H1 (cell line): ENCODE data around the gene APOBEC3C. TPM values are rescaled to one million over a fixed set of nuclear protein-coding genes. Genes with fewer than 3 reads are reported as not detected.
A peak's percentile ranks its signal among the peaks of the same experiment; 100 is the strongest.
"Not testable (repeated sequence)": the region's sequence is repeated elsewhere in the genome, so short reads cannot be mapped to it uniquely, and the experiment has no call there.

Experiments used
- CTCF ChIA-PET: fragments of 300-600 bp; sonication (Branson Sonifier 250); formaldehyde crosslinking; loops from one replicate; lab custom pipeline; 2021; ENCODE audit not compliant: partially characterized antibody; lab: Charles Lee
- POLR2A ChIA-PET: fragments of 300-600 bp; sonication (Branson Sonifier 250); formaldehyde crosslinking; loops from one replicate; lab custom pipeline; 2021; ENCODE audit warnings: inconsistent platforms; ENCODE audit not compliant: partially characterized antibody; lab: Charles Lee
- DNase-seq, 2 experiments: peaks; one replicate each; pipeline versions ENCODE4 v3.0.0 to v3.0.0-alpha.2; 2010 to 2022; ENCODE audit warnings: low spot score in 2 of 2, low read depth in 1 of 2, mixed read lengths in 1 of 2
- FAIRE-seq: peaks from 2 replicates; lab custom pipeline; 2011; peaks lifted over from hg19 to GRCh38; lab: Jason Lieb, UNC
- H2AFZ ChIP-seq: 2 replicates; pipeline ENCODE4 v1.8.1; 2012; ENCODE audit warnings: low read length, inconsistent platforms
- H2AK5ac ChIP-seq: 2 replicates; pipeline ENCODE4 v1.6.1; 2013; ENCODE audit warnings: low read depth, low read length
- H2BK120ac ChIP-seq: replicated peaks from 2 replicates; pipeline ENCODE3; 2013; ENCODE audit warnings: low read depth, low read length, inconsistent platforms
- H2BK12ac ChIP-seq: 2 replicates; pipeline ENCODE4 v1.6.1; 2013; ENCODE audit warnings: low read depth, low read length
- H2BK15ac ChIP-seq: 2 replicates; pipeline ENCODE4 v1.6.1; 2013; ENCODE audit warnings: low read length
- H2BK20ac ChIP-seq: 2 replicates; pipeline ENCODE4 v1.6.1; 2013; ENCODE audit warnings: low read length
- H2BK5ac ChIP-seq: 2 replicates; pipeline ENCODE4 v1.6.1; 2013; ENCODE audit warnings: low read depth, low read length
- H3K14ac ChIP-seq: 2 replicates; pipeline ENCODE4 v1.6.1; 2013; ENCODE audit warnings: inconsistent platforms; ENCODE audit not compliant: insufficient read length
- H3K18ac ChIP-seq: 2 replicates; pipeline ENCODE4 v1.6.1; 2013; ENCODE audit warnings: low read length; ENCODE audit errors: extremely low read depth
- H3K23ac ChIP-seq: 2 replicates; pipeline ENCODE4 v1.6.1; 2013; ENCODE audit warnings: inconsistent platforms; ENCODE audit not compliant: insufficient read length
- H3K23me2 ChIP-seq: 2 replicates; pipeline ENCODE4 v1.6.1; 2013; ENCODE audit warnings: low read depth, low read length
- H3K27ac ChIP-seq: 2 replicates; pipeline ENCODE4 v1.6.1; 2011; ENCODE audit warnings: low read depth, low read length, inconsistent platforms
- H3K27me3 ChIP-seq, 4 experiments: replicated peaks in 1 of 4; 1 replicate in 1 of 4; 2 replicates in 3 of 4; pipeline versions ENCODE4 v1.6.1 to v1.8.1; 2011 to 2013; ENCODE audit warnings: low read length in 3 of 4, mild to moderate bottlenecking in 3 of 4, inconsistent platforms in 2 of 4, mixed read lengths in 2 of 4, moderate library complexity in 1 of 4; ENCODE audit not compliant: control insufficient read depth in 3 of 4, insufficient read depth in 3 of 4; ENCODE audit errors: extremely low read depth in 1 of 4
- H3K36me3 ChIP-seq, 4 experiments: 2 replicates each; pipeline versions ENCODE4 v1.6.1 to v1.8.1; 2011 to 2013; ENCODE audit warnings: mild to moderate bottlenecking in 4 of 4, low read length in 3 of 4, moderate library complexity in 2 of 4, control low read depth in 1 of 4, inconsistent platforms in 1 of 4; ENCODE audit not compliant: insufficient read depth in 4 of 4, control insufficient read depth in 2 of 4
- H3K4ac ChIP-seq: replicated peaks from 2 replicates; pipeline ENCODE3; 2013; ENCODE audit warnings: low read length, low read depth, mixed read lengths, inconsistent platforms; ENCODE audit not compliant: insufficient read length
- H3K4me1 ChIP-seq, 4 experiments: replicated peaks in 1 of 4; 1 replicate in 1 of 4; 2 replicates in 3 of 4; pipeline versions ENCODE4 v1.6.1 to v1.8.1; 2011 to 2013; ENCODE audit warnings: low read length in 3 of 4, inconsistent platforms in 2 of 4, mixed read lengths in 1 of 4; ENCODE audit not compliant: insufficient read depth in 4 of 4, control insufficient read depth in 3 of 4
- H3K4me2 ChIP-seq, 2 experiments: 2 replicates each; pipeline versions ENCODE4 v1.6.1 to v1.8.1; 2011 to 2013; ENCODE audit warnings: low read depth in 2 of 2, low read length in 2 of 2, control low read depth in 1 of 2, inconsistent platforms in 1 of 2, mild to moderate bottlenecking in 1 of 2; ENCODE audit not compliant: insufficient read depth in 1 of 2
- H3K4me3 ChIP-seq, 4 experiments: fragments of 200-600, 300-600 bp in 1 of 4; sonication (generic), shearing (Covaris generic), sonication (Bioruptor Twin) in 1 of 4; 2 replicates each; pipeline versions ENCODE4 v1.5.1 to v1.8.1; 2011 to 2016; ENCODE audit warnings: low read length in 4 of 4, low read depth in 3 of 4, control low read depth in 2 of 4, inconsistent platforms in 2 of 4, mild to moderate bottlenecking in 2 of 4, mixed read lengths in 1 of 4, moderate library complexity in 1 of 4; ENCODE audit not compliant: insufficient read depth in 2 of 4; ENCODE audit errors: extremely low read depth in 1 of 4
- H3K56ac ChIP-seq: replicated peaks from 2 replicates; pipeline ENCODE3; 2013; ENCODE audit warnings: low read depth, mild to moderate bottlenecking, mixed read lengths, low read length, inconsistent platforms; ENCODE audit not compliant: insufficient read length
- H3K79me1 ChIP-seq: 2 replicates; pipeline ENCODE4 v1.6.1; 2013; ENCODE audit warnings: low read depth, low read length, control low read depth
- H3K79me2 ChIP-seq, 2 experiments: 2 replicates each; pipeline versions ENCODE4 v1.6.1 to v1.8.1; 2012 to 2013; ENCODE audit warnings: low read length in 2 of 2, mild to moderate bottlenecking in 2 of 2, inconsistent platforms in 1 of 2; ENCODE audit not compliant: insufficient read depth in 2 of 2, control insufficient read depth in 1 of 2
- H3K9ac ChIP-seq, 4 experiments: replicated peaks in 1 of 4; 1 replicate in 1 of 4; 2 replicates in 3 of 4; pipeline versions ENCODE4 v1.6.1 to v1.8.1; 2011 to 2013; ENCODE audit warnings: low read depth in 3 of 4, low read length in 3 of 4, control low read depth in 2 of 4, mild to moderate bottlenecking in 2 of 4, moderate library complexity in 2 of 4, inconsistent platforms in 1 of 4; ENCODE audit errors: extremely low read depth in 1 of 4
- H3K9me3 ChIP-seq, 2 experiments: 2 replicates each; pipeline versions ENCODE4 v1.6.1 to v1.8.1; 2012 to 2013; ENCODE audit warnings: mild to moderate bottlenecking in 2 of 2, moderate library complexity in 2 of 2, control low read depth in 1 of 2, inconsistent platforms in 1 of 2, low read depth in 1 of 2, low read length in 1 of 2, mixed read lengths in 1 of 2; ENCODE audit not compliant: insufficient read depth in 2 of 2
- H4K20me1 ChIP-seq, 2 experiments: replicated peaks in 1 of 2; 2 replicates each; pipeline versions ENCODE3 to v1.8.1; 2011 to 2013; ENCODE audit warnings: inconsistent platforms in 2 of 2, low read length in 2 of 2, mild to moderate bottlenecking in 1 of 2; ENCODE audit not compliant: insufficient read depth in 2 of 2, control insufficient read depth in 1 of 2
- H4K5ac ChIP-seq: 2 replicates; pipeline ENCODE4 v1.6.1; 2013; ENCODE audit warnings: low read length, low read depth, mixed read lengths, inconsistent platforms; ENCODE audit not compliant: insufficient read length
- H4K8ac ChIP-seq: 2 replicates; pipeline ENCODE4 v1.8.0; 2013; ENCODE audit warnings: mild to moderate bottlenecking, moderate library complexity, low read length, inconsistent platforms; ENCODE audit not compliant: insufficient read depth; ENCODE audit errors: extremely low read depth
- H4K91ac ChIP-seq: replicated peaks from 2 replicates; pipeline ENCODE3; 2013; ENCODE audit warnings: low read length, mixed read lengths, inconsistent platforms; ENCODE audit not compliant: insufficient read length
- WGBS, 2 experiments: shearing (Covaris generic) in 1 of 2; methylation state at CpG; one replicate each; pipeline versions ENCODE4 v1.1.6 to v1.1.7; 2013 to 2015; ENCODE audit warnings: low lambda C conversion rate in 2 of 2, mixed read lengths in 2 of 2, inconsistent platforms in 1 of 2, low coverage in 1 of 2, missing lambda C conversion rate in 1 of 2; ENCODE audit not compliant: insufficient replicate concordance in 2 of 2, insufficient coverage in 1 of 2, insufficient read length in 1 of 2; ENCODE audit errors: extremely low coverage in 1 of 2, missing lambda C conversion rate in 1 of 2; 5-methylcytosine and 5-hydroxymethylcytosine counted together
- polyA plus RNA-seq, 7 experiments: library from polyadenylated mRNA; depleted of rRNA in 3 of 7; stranded (reverse) in 5 of 7; unstranded in 2 of 7; fragments of >200 nt in 5 of 7; fragments of 200-250 nt in 2 of 7; gene quantifications; 1 replicate in 5 of 7; 2 replicates in 1 of 7; 4 replicates in 1 of 7; pipeline versions ENCODE4 v1.2.1 to v1.2.3, GENCODE V29; 2011 to 2013; ENCODE audit warnings: missing spikeins in 2 of 7, mixed read lengths in 2 of 7
- total RNA-seq: library from RNA; stranded (reverse); fragmentation: NEBNext Ultra II Directional; extraction: Animal tissue kit (Norgen Biotek cat#: 25700); gene quantifications from 2 replicates; pipeline ENCODE4 v1.2.1, GENCODE V29; 2021

APOBEC3C gene
- total and polyA plus RNA-seq, 2 of the 8 experiments (the other 6 are each of a cell fraction or from before 2014, with no cell fraction given) = 20.3 to 23.3 TPM

- H3K4me3 ChIP-seq, H4K91ac ChIP-seq, H4K5ac ChIP-seq, H3K79me1 ChIP-seq, H2BK12ac ChIP-seq, H2BK120ac ChIP-seq, H3K36me3 ChIP-seq, POLR2A ChIA-PET, H3K56ac ChIP-seq, FAIRE-seq, H3K4me1 ChIP-seq, H3K18ac ChIP-seq, H3K23me2 ChIP-seq, H3K9ac ChIP-seq, H3K27ac ChIP-seq, H3K4ac ChIP-seq, H3K79me2 ChIP-seq, H2BK20ac ChIP-seq, H2AK5ac ChIP-seq, H3K9me3 ChIP-seq, H2BK5ac ChIP-seq, H3K14ac ChIP-seq, DNase-seq, H4K8ac ChIP-seq, H2AFZ ChIP-seq, H4K20me1 ChIP-seq, H3K4me2 ChIP-seq, H3K27me3 ChIP-seq, H3K23ac ChIP-seq: not testable (repeated sequence)
- H2BK15ac ChIP-seq = 0 out of 2 replicates have a peak overlapping the region, but pooled peaks have one; percentile 29
- WGBS, 2 experiments = 90% methylated on average over 9 of the region's 9 CpGs; no CpG with 5 or more reads in 1 of the 2 experiments
- CTCF ChIA-PET = interaction anchor here (1.2 kb wide), 2 partner anchors 9 to 22 kb away, joined by 3 to 4 read pairs; no protein-coding TSS in a partner anchor
These were observed 52.6 kb downstream of the APOBEC3C start for GRCh38 chr22:39066442-39067276.
